ENCODE results near the gene TENM4.
"Not testable (repeated sequence)": the region's sequence is repeated elsewhere in the genome, so short reads cannot be mapped to it uniquely, and the experiment has no call there.

The TENM4 gene

GRCh38 chr11:78990261-78990660 lies 450.6 kb downstream of the TENM4 start:
- no peak for DNase-seq

- no peak for DNase-seq
Observed at GRCh38 chr11:78987748-78988147, 453.1 kb downstream of the TENM4 start.

GRCh38 chr11:78986305-78986704 lies 454.5 kb downstream of the TENM4 start:
- DNase-seq, result no peak

- no peak for DNase-seq
Observed at GRCh38 chr11:78985663-78986062, 455.2 kb downstream of the TENM4 start.

GRCh38 chr11:78982473-78982872 lies 458.4 kb downstream of the TENM4 start:
- no peak for DNase-seq

- no peak for DNase-seq
Observed at GRCh38 chr11:78981153-78981552, 459.7 kb downstream of the TENM4 start.

- DNase-seq, result no peak
Observed at GRCh38 chr11:78978831-78979230, 462.0 kb downstream of the TENM4 start.

GRCh38 chr11:78977848-78978247 lies 463.0 kb downstream of the TENM4 start:
- DNase-seq, result not testable (repeated sequence)

- no peak for DNase-seq
Observed at GRCh38 chr11:78977009-78977408, 463.8 kb downstream of the TENM4 start.

- no peak for DNase-seq
Observed at GRCh38 chr11:78975081-78975480, 465.7 kb downstream of the TENM4 start.

GRCh38 chr11:78973876-78974275 lies 467.0 kb downstream of the TENM4 start:
- DNase-seq, result no peak

- no peak for DNase-seq
Observed at GRCh38 chr11:78972590-78972989, 468.2 kb downstream of the TENM4 start.

- no peak for DNase-seq
Observed at GRCh38 chr11:78972177-78972576, 468.7 kb downstream of the TENM4 start.

GRCh38 chr11:78967811-78968210 lies 473.0 kb downstream of the TENM4 start:
- DNase-seq, result no peak

GRCh38 chr11:78965432-78965831 lies 475.4 kb downstream of the TENM4 start:
- no peak for DNase-seq

- no peak for DNase-seq
Observed at GRCh38 chr11:78961937-78962701, 478.7 kb downstream of the TENM4 start.

- DNase-seq, result no peak
Observed at GRCh38 chr11:78961247-78961646, 479.6 kb downstream of the TENM4 start.

GRCh38 chr11:78958444-78958843 lies 482.4 kb downstream of the TENM4 start:
- no peak for DNase-seq

- DNase-seq, result no peak
Observed at GRCh38 chr11:78957476-78958245, 483.2 kb downstream of the TENM4 start.

GRCh38 chr11:78954696-78955095 lies 486.1 kb downstream of the TENM4 start:
- no peak for DNase-seq

GRCh38 chr11:78954261-78954660 lies 486.6 kb downstream of the TENM4 start:
- no peak for DNase-seq

GRCh38 chr11:78952890-78953289 lies 487.9 kb downstream of the TENM4 start:
- DNase-seq, result no peak

GRCh38 chr11:78952175-78952574 lies 488.7 kb downstream of the TENM4 start:
- no peak for DNase-seq

GRCh38 chr11:78949976-78950690 lies 490.7 kb downstream of the TENM4 start:
- no peak for DNase-seq

All from bone marrow (tissue), 2 donors.